Loucy (cell line): ENCODE data around the gene RBM26.

Experiments
- EZH2phosphoT487 ChIP-seq: fragments of 200-600 bp; IDR thresholded peaks from 2 replicates; pipeline ENCODE4 v1.6.1; 2018; ENCODE audit warnings: antibody characterized with exemption, mild to moderate bottlenecking, moderate library complexity, borderline replicate concordance
- TF ChIP-seq, protein P1 (sequence below): fragments of 200-600 bp; sonication (generic); conservative IDR thresholded peaks from 2 replicates; pipeline ENCODE4 v1.5.1; 2014; ENCODE audit warnings: mild to moderate bottlenecking, antibody characterized with exemption, low read length

- TF ChIP-seq, protein P1, sequence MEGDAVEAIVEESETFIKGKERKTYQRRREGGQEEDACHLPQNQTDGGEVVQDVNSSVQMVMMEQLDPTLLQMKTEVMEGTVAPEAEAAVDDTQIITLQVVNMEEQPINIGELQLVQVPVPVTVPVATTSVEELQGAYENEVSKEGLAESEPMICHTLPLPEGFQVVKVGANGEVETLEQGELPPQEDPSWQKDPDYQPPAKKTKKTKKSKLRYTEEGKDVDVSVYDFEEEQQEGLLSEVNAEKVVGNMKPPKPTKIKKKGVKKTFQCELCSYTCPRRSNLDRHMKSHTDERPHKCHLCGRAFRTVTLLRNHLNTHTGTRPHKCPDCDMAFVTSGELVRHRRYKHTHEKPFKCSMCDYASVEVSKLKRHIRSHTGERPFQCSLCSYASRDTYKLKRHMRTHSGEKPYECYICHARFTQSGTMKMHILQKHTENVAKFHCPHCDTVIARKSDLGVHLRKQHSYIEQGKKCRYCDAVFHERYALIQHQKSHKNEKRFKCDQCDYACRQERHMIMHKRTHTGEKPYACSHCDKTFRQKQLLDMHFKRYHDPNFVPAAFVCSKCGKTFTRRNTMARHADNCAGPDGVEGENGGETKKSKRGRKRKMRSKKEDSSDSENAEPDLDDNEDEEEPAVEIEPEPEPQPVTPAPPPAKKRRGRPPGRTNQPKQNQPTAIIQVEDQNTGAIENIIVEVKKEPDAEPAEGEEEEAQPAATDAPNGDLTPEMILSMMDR: no peak
- TF ChIP-seq EZH2phosphoT487: no peak
Measured at GRCh38 chr13:79447741-79448140, 41.7 kb upstream of the RBM26 start.
